Activated naive CD4-positive, alpha-beta T cell treated with anti-CD3 and anti-CD28 coated beads, Interleukin-2, amount 50 U/mL, for 72 hours (primary cell): ENCODE measurements around the gene SNX32. TPM values are rescaled to one million over a fixed set of nuclear protein-coding genes. Genes with fewer than 3 reads are reported as not detected.
"Not testable (repeated sequence)": the region's sequence is repeated elsewhere in the genome, so short reads cannot be mapped to it uniquely, and the experiment has no call there.

Source experiments
- ATAC-seq, 2 donors: fragments of 150-1000 bp; cut with Tn5 transposase; 2 replicates each; pipeline ENCODE4 v1.10.0; 2021; ENCODE audit warnings: mild to moderate bottlenecking in 2 of 2, moderate library complexity in 2 of 2
- DNase-seq, 2 donors: peaks; one replicate each; pipeline ENCODE4 v3.0.0; 2021 to 2022; ENCODE audit warnings: low spot score in 2 of 2
- H3K27ac Mint-ChIP-seq, 2 donors: one replicate each; pipeline ENCODE4 v1.8.0; 2022; ENCODE audit warnings: mild to moderate bottlenecking in 2 of 2, mixed read lengths in 2 of 2
- H3K36me3 Mint-ChIP-seq, 2 donors: one replicate each; pipeline ENCODE4 v1.8.0; 2022; ENCODE audit warnings: mixed read lengths in 2 of 2
- H3K9me3 Mint-ChIP-seq, 2 donors: one replicate each; pipeline ENCODE4 v1.8.0; 2022; ENCODE audit warnings: mixed read lengths in 2 of 2
- total RNA-seq, 2 donors: library from RNA; stranded (reverse); gene quantifications; one replicate each; pipeline ENCODE4 v1.2.3, GENCODE V29; 2022

Gene SNX32
- total RNA-seq, 2 donors from 2014 or later, result 3.8 to 5.0 TPM

DNA sequence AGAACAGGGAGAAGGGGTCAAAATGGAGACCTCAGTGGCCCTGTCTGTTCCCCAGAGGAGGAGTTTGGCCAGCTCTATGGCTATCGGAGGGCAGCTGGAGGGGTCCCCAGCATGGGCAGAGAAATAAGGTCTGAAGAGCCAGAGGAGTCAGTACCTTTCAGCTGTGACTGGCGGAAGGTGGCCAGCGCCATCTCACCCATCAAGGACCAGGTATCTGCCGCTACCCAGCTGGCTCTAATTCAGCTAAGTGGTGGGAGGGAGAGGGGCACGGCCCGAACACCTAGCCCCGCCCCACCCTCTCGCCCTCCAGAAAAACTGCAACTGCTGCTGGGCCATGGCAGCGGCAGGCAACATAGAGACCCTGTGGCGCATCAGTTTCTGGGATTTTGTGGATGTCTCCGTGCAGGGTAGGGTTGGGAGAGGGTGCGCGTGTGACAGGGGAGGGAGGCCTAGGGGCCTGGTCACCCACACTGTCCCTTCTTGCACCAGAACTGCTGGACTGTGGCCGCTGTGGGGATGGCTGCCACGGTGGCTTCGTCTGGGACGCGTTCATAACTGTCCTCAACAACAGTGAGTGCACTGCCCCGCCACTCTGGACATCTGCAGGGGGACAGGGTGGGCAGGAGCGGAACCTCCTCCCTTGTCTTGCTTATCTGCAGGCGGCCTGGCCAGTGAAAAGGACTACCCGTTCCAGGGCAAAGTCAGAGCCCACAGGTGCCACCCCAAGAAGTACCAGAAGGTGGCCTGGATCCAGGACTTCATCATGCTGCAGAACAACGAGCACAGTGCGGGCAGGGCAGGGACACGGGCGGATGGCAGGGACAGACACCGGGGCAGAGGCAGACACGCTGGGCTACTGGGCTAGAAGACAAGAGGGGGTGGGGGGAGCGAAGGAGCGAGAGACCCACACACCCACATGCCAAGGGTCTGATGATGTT is 48.6 kb downstream of the SNX32 start:
- no peak for ATAC-seq
- H3K36me3 Mint-ChIP-seq, result peaks cover 6 to 15% of the 10 kb centered on the region in 2 donors

DNA sequence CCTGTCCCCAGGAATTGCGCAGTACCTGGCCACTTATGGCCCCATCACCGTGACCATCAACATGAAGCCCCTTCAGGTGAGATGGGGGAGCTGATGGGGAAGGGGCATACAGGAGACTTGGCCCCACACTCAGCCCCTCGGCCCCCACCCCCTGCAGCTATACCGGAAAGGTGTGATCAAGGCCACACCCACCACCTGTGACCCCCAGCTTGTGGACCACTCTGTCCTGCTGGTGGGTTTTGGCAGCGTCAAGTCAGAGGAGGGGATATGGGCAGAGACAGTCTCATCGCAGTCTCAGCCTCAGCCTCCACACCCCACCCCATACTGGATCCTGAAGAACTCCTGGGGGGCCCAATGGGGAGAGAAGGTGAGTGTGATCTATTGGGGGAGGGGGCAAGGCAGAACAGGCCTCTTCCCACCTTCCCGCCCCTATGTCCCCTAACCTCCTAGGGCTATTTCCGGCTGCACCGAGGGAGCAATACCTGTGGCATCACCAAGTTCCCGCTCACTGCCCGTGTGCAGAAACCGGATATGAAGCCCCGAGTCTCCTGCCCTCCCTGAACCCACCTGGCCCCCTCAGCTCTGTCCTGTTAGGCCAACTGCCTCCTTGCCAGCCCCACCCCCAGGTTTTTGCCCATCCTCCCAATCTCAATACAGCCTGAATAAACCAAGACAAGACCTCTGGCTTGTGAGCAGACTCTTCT is 49.4 kb downstream of the SNX32 start:
- H3K9me3 Mint-ChIP-seq, result no peaks in the 10 kb centered on the region
- DNase-seq, result no peak
- no peak for ATAC-seq
- H3K36me3 Mint-ChIP-seq, result peaks cover 9 to 15% of the 10 kb centered on the region in 2 donors
- no peak overlapping the region for H3K27ac Mint-ChIP-seq

More for the DNA sequence above, 48.6 kb downstream of the SNX32 start:
- Mint-ChIP-seq H3K27ac (no peak overlapping the region), H3K9me3 (no peaks in the 10 kb centered on the region)
- DNase-seq, result no peak

DNA sequence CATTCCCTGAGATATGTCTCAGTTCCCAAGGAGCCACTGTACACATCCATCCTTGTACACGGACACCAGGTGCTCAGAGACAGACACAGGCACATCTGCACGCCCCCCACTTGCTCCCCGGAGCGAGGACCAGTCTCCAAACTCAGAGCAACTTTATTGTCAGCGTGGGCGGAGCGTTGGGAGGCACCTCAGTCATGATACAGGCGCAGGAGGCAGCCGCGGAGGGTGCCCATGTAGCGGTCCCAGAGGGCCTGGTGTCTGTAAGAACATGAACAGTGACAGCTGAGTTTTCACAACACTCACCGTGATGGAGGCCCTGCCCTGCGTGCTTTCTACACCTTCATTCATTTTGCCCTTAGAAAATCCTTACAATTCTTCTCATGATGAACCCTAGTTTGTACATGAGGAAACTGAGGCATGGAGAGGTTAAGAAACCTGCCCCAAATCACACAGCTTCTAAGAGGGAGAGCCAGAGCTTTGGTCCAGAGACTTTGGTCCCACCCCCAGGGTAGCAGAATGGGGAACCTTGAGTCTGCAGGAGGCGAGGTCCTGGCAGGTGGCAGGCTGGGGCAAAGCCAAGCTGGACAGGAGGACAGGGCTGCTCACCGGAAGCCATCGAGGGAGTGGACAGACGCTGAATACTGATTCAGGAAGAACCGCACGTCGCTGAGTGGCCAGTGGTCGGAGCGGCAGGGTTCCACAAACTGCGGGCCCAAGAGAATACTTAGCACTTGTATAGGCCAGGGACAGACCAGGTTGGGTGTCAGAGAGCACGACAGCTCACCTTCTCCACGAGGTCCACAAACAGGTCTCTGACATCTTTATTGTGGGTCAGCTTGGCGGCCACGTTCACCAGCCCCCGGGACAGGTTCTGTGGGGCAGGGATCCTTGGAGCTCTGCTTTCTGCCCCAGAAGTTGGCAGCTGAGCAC is 50.3 kb downstream of the SNX32 start:
- Mint-ChIP-seq H3K36me3 (peaks cover 12 to 15% of the 10 kb centered on the region in 2 donors), H3K27ac (peak overlapping the region; percentile 0 to 90), H3K9me3 (no peaks in the 10 kb centered on the region)
- DNase-seq (no peak), ATAC-seq (no peak)

DNA sequence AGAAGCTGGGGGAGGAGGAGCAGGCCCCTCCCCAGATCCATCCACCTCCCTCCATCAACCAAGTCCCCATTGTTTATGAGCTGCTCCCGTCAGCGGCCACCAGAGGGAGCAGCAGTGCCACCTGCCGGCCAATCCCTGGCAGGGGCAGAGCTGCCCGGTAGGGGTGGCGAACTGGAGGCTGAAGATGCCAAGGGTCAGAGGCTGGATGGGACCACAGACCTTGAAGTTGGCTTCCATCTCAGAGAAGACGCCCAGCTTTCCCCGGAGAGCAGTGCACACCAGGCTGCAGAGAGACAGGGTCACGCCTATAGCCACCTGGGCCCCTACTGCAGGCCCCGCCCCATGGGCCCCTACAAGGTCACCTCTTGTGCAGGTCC is 50.9 kb downstream of the SNX32 start:
- peaks cover 12 to 15% of the 10 kb centered on the region in 2 donors for H3K36me3 Mint-ChIP-seq
- no peaks in the 10 kb centered on the region for H3K9me3 Mint-ChIP-seq
- peak; percentile 39 to 55 for ATAC-seq
- DNase-seq, result peak; percentile 79 to 89
- peak overlapping the region; percentile 0 to 90 for H3K27ac Mint-ChIP-seq

DNA sequence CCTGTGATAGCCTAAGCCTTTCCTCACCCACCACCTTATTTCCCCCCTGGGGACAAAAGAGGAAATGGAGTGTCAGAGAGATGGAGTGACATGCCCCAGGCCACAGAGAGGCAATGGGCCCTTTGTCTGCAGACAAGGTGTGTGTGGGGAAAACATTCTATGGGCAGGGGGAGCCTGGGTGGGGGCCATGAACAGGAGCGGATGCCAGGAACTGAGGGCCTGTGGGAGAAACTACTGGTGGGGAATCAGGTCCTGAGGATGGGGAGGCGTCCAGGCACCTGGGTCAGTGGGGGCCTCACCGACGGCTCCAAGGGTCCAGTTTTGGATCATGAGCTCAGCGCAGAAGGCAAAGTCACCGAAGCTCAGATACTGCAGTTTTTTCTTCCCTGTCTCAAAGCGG is 51.5 kb downstream of the SNX32 start:
- DNase-seq (no peak), ATAC-seq (no peak)
- Mint-ChIP-seq H3K9me3 (no peaks in the 10 kb centered on the region), H3K27ac (peak overlapping the region in 1 of 2 donors; percentile 65), H3K36me3 (peaks cover 12 to 15% of the 10 kb centered on the region in 2 donors)

DNA sequence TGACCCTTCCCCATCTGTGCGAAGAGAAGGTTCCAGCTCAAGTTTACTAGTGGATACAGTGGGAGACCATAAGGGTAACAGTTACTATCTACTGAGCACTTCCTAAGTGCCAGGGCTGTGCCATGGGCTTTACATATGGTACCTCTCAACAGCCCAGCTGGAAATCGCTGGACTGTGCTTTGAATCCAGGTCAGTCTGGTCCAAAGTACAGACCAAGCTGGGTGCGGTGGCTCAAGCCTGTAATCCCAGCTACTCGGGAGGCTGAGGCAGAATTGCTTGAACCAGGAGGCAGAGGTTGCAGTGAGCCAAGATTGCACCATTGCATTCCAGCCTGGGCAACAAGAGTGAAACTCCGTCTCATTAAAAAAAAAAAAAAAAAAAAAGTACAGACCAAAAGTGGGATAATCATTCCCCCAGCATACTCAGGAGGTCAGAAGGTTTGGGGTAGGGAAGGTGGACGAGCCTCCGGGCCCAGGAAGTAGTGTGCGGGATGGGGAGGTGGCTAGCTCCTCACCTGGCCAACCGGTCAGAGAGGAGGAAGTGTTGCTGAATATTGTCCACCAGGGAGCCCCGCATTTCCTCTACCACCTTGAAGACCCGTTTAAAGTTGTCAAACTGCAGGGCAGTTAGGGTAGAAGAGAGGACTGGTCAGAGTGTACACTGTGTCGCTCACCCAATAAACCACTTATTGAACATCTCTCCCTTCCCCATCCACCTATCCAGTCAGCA is 52.2 kb downstream of the SNX32 start:
- ATAC-seq, result no peak
- DNase-seq, result no peak
- Mint-ChIP-seq H3K9me3 (no peaks in the 10 kb centered on the region), H3K36me3 (peaks cover 12 to 15% of the 10 kb centered on the region in 2 donors), H3K27ac (no peak overlapping the region)

DNA sequence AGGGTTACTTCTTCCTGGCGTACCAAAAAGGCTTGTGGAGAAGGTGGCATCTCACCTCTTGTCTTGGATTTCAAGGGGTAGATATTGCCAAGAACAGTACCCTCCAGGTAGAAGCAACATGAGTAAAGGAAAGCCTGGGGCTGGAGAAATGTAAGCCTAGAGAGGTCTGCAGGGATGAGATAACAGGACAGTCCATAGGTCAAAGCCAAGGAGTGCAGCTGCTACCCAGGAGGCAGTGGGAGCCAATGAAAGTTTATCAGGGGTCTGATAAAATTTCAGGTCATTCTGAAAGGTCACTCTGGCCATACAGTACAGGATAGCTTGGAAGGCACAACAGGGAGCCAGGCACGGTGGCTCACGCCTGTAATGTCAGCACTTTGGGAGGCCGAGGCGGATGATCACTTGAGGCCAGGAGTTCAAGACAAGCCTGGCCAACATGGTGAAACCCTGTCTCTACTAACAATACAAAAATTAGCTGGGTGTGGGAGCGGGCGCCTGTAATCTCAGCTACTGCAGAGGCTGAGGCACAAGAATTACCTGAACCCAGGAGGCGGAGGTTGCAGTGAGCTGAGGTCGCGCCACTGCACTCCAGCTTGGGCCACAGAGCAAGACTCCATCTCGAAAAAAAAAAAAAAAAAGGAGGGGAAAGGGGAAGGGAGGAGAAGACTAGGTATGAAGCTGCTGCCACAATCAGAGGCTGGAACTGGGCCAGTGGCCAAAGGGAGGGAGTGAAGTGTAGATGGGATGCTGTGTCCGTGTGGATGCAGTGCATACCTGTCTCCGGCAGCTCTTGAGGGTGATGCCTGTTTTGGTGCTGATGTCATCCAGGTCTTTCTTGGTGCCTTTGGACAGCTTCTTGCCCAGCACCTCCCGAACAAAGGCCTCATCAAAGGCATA is 53.3 kb downstream of the SNX32 start:
- Mint-ChIP-seq H3K27ac (peak overlapping the region; percentile 97 to 98), H3K9me3 (no peaks in the 10 kb centered on the region), H3K36me3 (peaks cover 13 to 17% of the 10 kb centered on the region in 2 donors)
- no peak for DNase-seq
- ATAC-seq, result no peak

DNA sequence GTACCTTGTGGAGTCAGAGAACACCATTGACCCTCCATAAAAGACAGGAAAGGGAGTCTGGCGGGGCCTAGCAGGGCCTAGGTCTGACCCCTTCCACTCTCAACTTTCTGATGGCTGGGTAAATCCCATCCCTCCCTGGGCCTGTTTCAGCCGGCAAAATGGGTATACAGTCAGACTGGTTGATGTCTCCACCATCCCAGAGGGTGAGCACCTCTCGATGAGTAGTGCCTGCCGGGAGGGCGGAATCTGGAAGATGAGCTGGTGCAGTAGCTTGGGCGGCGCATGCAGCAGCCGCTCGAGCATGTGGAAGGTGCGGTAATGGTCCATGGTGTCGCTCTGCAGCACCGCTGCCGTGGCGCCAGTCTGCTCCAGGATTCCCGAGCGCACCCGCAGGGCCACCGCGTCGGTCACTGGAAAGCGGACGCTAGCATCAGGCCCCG is 54.0 kb downstream of the SNX32 start:
- Mint-ChIP-seq H3K36me3 (peaks cover 20 to 23% of the 10 kb centered on the region in 2 donors), H3K27ac (peak overlapping the region; percentile 97 to 98), H3K9me3 (no peaks in the 10 kb centered on the region)
- peak in 1 of 2 donors; percentile 1 for ATAC-seq
- DNase-seq, result no peak

DNA sequence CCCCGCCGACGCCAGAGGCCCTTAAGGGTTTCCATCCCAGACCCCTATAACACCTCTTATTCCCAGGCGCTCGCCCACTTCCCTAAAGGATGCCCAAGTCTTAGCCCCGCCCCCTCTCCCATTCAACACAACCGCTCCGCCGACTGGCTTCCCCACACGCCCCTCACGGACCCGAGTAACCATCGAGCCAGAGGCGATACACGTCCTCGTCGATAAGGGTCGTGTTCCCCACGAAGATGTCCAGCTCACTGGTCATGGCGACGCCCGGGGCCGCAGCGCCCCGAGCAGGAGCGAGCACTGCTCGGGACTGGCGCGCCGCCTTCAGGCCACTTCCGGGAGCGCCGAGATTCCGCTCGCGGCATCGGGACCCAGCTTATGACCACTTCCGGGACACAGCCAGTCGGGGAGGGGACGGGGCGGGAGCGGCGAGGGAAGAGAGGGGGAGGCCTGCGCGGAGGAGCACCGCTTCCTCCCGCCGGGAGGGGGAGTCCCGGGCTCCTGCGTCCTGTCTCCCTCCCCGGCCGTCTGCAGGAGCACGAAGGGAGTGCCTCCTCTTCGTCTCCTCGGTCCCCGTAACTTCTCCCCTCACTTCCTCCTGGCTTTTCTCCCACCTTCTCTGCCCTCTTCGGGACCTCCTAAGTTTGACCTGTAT is 54.5 kb downstream of the SNX32 start, which contains the start of gene FIBP:
TSS of gene FIBP (minus strand) at position 309 of the 652 bp plus-strand sequence. CDS start at position 256, 53 bp downstream.
- Mint-ChIP-seq H3K9me3 (no peaks in the 10 kb centered on the region), H3K27ac (peak within 1 kb of the TSS; percentile 97 to 98), H3K36me3 (peaks cover 21 to 24% of the 10 kb centered on the region in 2 donors)
- DNase-seq (peak; percentile 95 to 96), ATAC-seq (peak; percentile 72 to 75)

DNA sequence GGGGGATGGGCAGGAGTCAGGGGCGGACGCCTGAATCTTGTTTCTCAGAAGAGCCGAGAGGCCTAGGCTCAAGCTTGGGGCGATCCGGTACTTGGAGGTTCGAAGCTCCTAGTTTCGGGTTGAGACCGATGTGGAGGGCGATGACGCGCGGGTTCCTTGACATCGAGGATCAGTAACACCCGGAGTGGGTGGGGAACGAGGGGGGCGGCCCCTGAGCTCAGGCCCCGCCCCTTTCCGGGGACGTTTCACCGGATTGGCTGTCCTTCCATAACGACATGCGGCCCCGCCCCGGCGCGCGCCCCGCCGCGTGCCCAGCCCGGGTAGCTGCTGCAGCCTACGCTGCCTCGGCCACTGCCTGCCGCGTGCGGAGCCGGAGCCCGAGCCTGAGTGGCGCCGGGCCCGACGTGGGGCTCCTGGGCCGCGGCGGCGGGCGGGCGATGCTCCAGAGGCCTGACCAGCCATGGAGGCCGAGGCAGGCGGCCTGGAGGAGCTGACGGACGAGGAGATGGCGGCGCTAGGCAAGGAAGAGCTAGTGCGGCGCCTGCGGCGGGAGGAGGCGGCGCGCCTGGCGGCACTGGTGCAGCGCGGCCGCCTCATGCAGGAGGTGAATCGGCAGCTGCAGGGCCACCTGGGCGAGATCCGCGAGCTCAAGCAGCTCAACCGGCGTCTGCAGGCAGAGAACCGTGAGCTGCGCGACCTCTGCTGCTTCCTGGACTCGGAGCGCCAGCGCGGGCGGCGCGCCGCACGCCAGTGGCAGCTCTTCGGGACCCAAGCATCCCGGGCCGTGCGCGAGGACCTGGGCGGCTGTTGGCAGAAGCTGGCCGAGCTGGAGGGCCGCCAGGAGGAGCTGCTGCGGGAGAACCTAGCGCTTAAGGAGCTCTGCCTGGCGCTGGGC is 56.8 kb downstream of the SNX32 start, which contains the start of gene CCDC85B:
TSS of gene CCDC85B (plus strand) at position 350 of the 895 bp plus-strand sequence. CDS start at position 461, 111 bp downstream.
- peak within 1 kb of the TSS; percentile 97 to 98 for H3K27ac Mint-ChIP-seq
- H3K36me3 Mint-ChIP-seq, result peaks cover 16 to 25% of the 10 kb centered on the region in 2 donors
- H3K9me3 Mint-ChIP-seq, result no peaks in the 10 kb centered on the region
- ATAC-seq (peak; percentile 71 to 73), DNase-seq (peak; percentile 98 to 99)

DNA sequence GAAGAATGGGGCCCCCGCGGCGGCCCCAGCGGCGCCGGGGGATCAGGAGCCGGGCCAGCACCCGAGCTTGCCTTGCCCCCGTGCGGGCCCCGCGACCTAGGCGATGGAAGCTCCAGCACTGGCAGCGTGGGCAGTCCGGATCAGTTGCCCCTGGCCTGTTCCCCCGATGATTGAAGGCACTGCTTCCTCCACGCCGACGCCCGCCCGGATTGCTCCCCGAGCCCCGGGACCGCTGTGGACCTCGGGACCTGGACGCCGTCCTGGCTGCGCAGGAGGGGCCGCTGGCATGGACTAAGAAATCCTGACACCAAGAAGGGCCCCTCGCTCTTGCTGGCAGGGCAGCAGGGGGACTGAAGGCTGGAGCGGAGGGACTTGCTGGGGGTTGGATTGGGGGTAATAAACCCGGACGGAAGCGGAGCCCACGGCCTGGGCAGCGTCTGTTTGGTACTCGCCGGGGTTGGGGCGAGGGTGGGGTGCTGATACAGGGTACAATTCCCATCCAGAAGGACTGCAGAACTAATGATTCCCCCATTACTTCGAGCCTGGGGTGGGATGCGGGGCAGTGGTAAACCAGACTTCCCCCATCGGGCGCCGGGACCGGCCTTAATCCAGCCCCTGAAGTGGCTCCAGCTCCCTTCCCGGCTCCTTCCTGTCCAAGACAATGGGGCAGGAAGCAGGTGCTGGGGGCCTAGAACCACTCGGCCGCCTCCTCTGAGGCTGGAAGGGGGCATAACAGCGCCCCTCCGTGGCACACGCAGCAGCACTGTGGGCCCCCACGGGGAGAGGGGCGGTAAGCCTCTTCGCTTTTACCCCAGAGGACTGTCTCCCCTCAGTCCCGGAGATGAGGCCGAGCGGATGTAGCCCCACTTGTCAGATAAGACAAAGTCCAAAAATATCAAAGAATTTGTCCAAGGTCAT is 57.7 kb downstream of the SNX32 start:
- ATAC-seq, result no peak
- peaks cover 15 to 29% of the 10 kb centered on the region in 2 donors for H3K36me3 Mint-ChIP-seq
- no peak for DNase-seq
- no peaks in the 10 kb centered on the region for H3K9me3 Mint-ChIP-seq
- peak overlapping the region; percentile 76 to 97 for H3K27ac Mint-ChIP-seq

DNA sequence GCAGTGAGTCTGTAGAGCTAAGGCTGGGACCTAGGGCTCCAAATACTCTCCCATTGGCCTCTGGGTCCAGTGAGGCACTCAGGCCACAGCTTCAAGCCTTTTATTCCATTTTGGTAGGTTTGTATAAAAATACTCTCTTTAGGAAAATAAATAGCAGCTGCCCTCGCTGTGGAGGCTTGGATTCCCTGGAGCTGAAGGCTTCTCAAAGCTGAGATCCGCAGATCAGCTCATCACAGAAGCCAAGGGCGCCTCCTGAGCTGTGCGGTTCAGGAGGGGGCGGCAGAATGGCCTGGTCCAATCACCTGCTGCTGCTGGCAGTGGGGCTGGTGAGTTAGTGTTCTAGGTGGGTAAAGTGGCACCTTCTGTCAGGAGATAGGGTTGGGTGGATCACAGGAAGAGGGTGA is 58.4 kb downstream of the SNX32 start:
- Mint-ChIP-seq H3K36me3 (peaks cover 9 to 29% of the 10 kb centered on the region in 2 donors), H3K27ac (peak overlapping the region; percentile 93 to 97)
- not testable (repeated sequence) for ATAC-seq, DNase-seq, H3K9me3 Mint-ChIP-seq
